H9 (cell line): ENCODE data around the gene ODAD3. TPM values are rescaled to one million over a fixed set of nuclear protein-coding genes. Genes with fewer than 3 reads are reported as not detected.

Source experiments
- DNase-seq: peaks from one replicate; pipeline ENCODE4 v3.0.0-alpha.2; 2017
- H2AFZ ChIP-seq: one replicate; pipeline ENCODE4 v1.6.1; 2013; ENCODE audit warnings: mild to moderate bottlenecking, low read length, control low read depth, moderate library complexity
- H2AK5ac ChIP-seq: 2 replicates; pipeline ENCODE4 v1.6.1; 2013; ENCODE audit warnings: low read length, control low read depth, mixed read lengths; ENCODE audit not compliant: insufficient read length
- H2BK120ac ChIP-seq: one replicate; pipeline ENCODE4 v1.6.1; 2013; ENCODE audit warnings: low read depth, mild to moderate bottlenecking, low read length, control low read depth, inconsistent platforms; ENCODE audit not compliant: poor library complexity, severe bottlenecking
- H2BK12ac ChIP-seq: 2 replicates; pipeline ENCODE4 v1.6.1; 2013; ENCODE audit warnings: low read length, control low read depth, mixed read lengths, low read depth; ENCODE audit not compliant: insufficient read length
- H2BK15ac ChIP-seq: 2 replicates; pipeline ENCODE4 v1.6.1; 2013; ENCODE audit warnings: low read depth, low read length, control low read depth
- H2BK20ac ChIP-seq: one replicate; pipeline ENCODE4 v1.6.1; 2013; ENCODE audit warnings: low read depth, mild to moderate bottlenecking, low read length, control low read depth, inconsistent platforms; ENCODE audit not compliant: poor library complexity, severe bottlenecking
- H2BK5ac ChIP-seq: 2 replicates; pipeline ENCODE4 v1.6.1; 2013; ENCODE audit warnings: low read length, control low read depth, mixed read lengths; ENCODE audit not compliant: insufficient read length
- H3K14ac ChIP-seq: 2 replicates; pipeline ENCODE4 v1.6.1; 2013; ENCODE audit warnings: low read length, control low read depth; ENCODE audit not compliant: insufficient read depth
- H3K18ac ChIP-seq: 2 replicates; pipeline ENCODE4 v1.6.1; 2013; ENCODE audit warnings: low read depth, mild to moderate bottlenecking, mixed read lengths, low read length, control low read depth; ENCODE audit not compliant: insufficient read length
- H3K23ac ChIP-seq: 2 replicates; pipeline ENCODE4 v1.6.1; 2013; ENCODE audit warnings: low read length, control low read depth, mixed read lengths, low read depth; ENCODE audit not compliant: insufficient read length
- H3K23me2 ChIP-seq: 2 replicates; pipeline ENCODE4 v1.6.1; 2013; ENCODE audit warnings: low read depth, mild to moderate bottlenecking, mixed read lengths, low read length, control low read depth; ENCODE audit not compliant: insufficient read length, poor library complexity, severe bottlenecking
- H3K27ac ChIP-seq: 2 replicates; pipeline ENCODE4 v1.5.1; 2013; ENCODE audit warnings: low read length, control low read depth, mixed read lengths, low read depth; ENCODE audit not compliant: insufficient read length
- H3K27me3 ChIP-seq: 2 replicates; pipeline ENCODE4 v1.6.1; 2013; ENCODE audit warnings: low read length, control low read depth, inconsistent platforms; ENCODE audit not compliant: insufficient read depth
- H3K4ac ChIP-seq: 2 replicates; pipeline ENCODE4 v1.6.1; 2013; ENCODE audit warnings: low read depth, mild to moderate bottlenecking, control low read depth, inconsistent platforms, low read length, moderate library complexity
- H3K4me1 ChIP-seq: 2 replicates; pipeline ENCODE4 v1.6.1; 2013; ENCODE audit warnings: low read length, control low read depth, inconsistent platforms; ENCODE audit not compliant: insufficient read depth
- H3K4me2 ChIP-seq: 2 replicates; pipeline ENCODE4 v1.6.1; 2013; ENCODE audit warnings: low read length, control low read depth, mixed read lengths; ENCODE audit not compliant: insufficient read length, insufficient read depth
- H3K56ac ChIP-seq: 2 replicates; pipeline ENCODE4 v1.6.1; 2013; ENCODE audit warnings: low read depth, mild to moderate bottlenecking, mixed read lengths, low read length, control low read depth; ENCODE audit not compliant: insufficient read length
- H3K79me1 ChIP-seq: 2 replicates; pipeline ENCODE4 v1.6.1; 2013; ENCODE audit warnings: low read depth, mild to moderate bottlenecking, moderate library complexity, low read length, control low read depth, inconsistent platforms; ENCODE audit not compliant: insufficient read depth, poor library complexity, severe bottlenecking
- H3K79me2 ChIP-seq: 2 replicates; pipeline ENCODE4 v1.6.1; 2013; ENCODE audit warnings: low read length, control low read depth, inconsistent platforms; ENCODE audit not compliant: insufficient read depth
- H3K9ac ChIP-seq: 2 replicates; pipeline ENCODE4 v1.6.1; 2013; ENCODE audit warnings: low read length, control low read depth, mixed read lengths; ENCODE audit not compliant: insufficient read length; ENCODE audit errors: extremely low read depth
- H3K9me3 ChIP-seq: one replicate; pipeline ENCODE4 v1.6.1; 2013; ENCODE audit warnings: low read depth, low read length, inconsistent platforms; ENCODE audit not compliant: control insufficient read depth
- H3T11ph ChIP-seq: one replicate; pipeline ENCODE4 v1.6.1; 2013; ENCODE audit warnings: mild to moderate bottlenecking, low read length, control low read depth, inconsistent platforms
- H4K20me1 ChIP-seq: one replicate; pipeline ENCODE4 v1.6.1; 2013; ENCODE audit not compliant: control insufficient read depth, insufficient read length, insufficient read depth
- H4K5ac ChIP-seq: 2 replicates; pipeline ENCODE4 v1.6.1; 2013; ENCODE audit warnings: low read depth, mild to moderate bottlenecking, mixed read lengths, low read length, control low read depth; ENCODE audit not compliant: insufficient read length
- H4K8ac ChIP-seq: replicated peaks from 2 replicates; pipeline ENCODE4 v1.6.1; 2013; ENCODE audit warnings: low read length, control low read depth, mixed read lengths, low read depth; ENCODE audit not compliant: insufficient read length
- H4K91ac ChIP-seq: 2 replicates; pipeline ENCODE4 v1.6.1; 2013; ENCODE audit warnings: low read depth, mild to moderate bottlenecking, moderate library complexity, mixed read lengths, low read length, control low read depth; ENCODE audit not compliant: insufficient read length
- H3K27ac Mint-ChIP-seq, 3 experiments: 2 replicates in 2 of 3; 3 replicates in 1 of 3; pipeline ENCODE4 v1.8.0; 2020 to 2021; ENCODE audit warnings: mixed read lengths in 3 of 3, mild to moderate bottlenecking in 1 of 3, moderate library complexity in 1 of 3
- H3K27me3 Mint-ChIP-seq: 2 replicates; pipeline ENCODE4 v1.8.0; 2021; ENCODE audit warnings: low read depth, mild to moderate bottlenecking, moderate library complexity, mixed read lengths
- H3K36me3 Mint-ChIP-seq, 3 experiments: 2 replicates in 2 of 3; 3 replicates in 1 of 3; pipeline ENCODE4 v1.8.0; 2020 to 2021; ENCODE audit warnings: low read depth in 3 of 3, mixed read lengths in 3 of 3; ENCODE audit not compliant: insufficient read depth in 1 of 3
- H3K4me1 Mint-ChIP-seq, 2 experiments: 2 replicates each; pipeline ENCODE4 v1.8.0; 2020; ENCODE audit warnings: mixed read lengths in 2 of 2
- H3K4me3 Mint-ChIP-seq, 2 experiments: 2 replicates in 1 of 2; 3 replicates in 1 of 2; pipeline ENCODE4 v1.8.0; 2020 to 2021; ENCODE audit warnings: mild to moderate bottlenecking in 2 of 2, mixed read lengths in 2 of 2, moderate library complexity in 1 of 2
- H3K9me3 Mint-ChIP-seq, 2 experiments: 2 replicates in 1 of 2; 3 replicates in 1 of 2; pipeline ENCODE4 v1.8.0; 2020; ENCODE audit warnings: mild to moderate bottlenecking in 2 of 2, mixed read lengths in 2 of 2, moderate library complexity in 1 of 2
- CTCF ChIP-seq: fragments of 200-600 bp; sonication (generic); conservative IDR thresholded peaks from 3 replicates; pipeline ENCODE4 v1.8.0; 2021; ENCODE audit warnings: antibody characterized with exemption, mild to moderate bottlenecking
- WGBS: extraction: QIAGEN DNeasy Blood & Tissue Kit; methylation state at CpG from one replicate; pipeline ENCODE4 v1.1.7; 2013; ENCODE audit warnings: missing lambda C conversion rate, low lambda C conversion rate, mixed read lengths; ENCODE audit not compliant: insufficient read length; ENCODE audit errors: extremely low coverage; 5-methylcytosine and 5-hydroxymethylcytosine counted together
- total RNA-seq: library from RNA; stranded (reverse); gene quantifications from 2 replicates; pipeline ENCODE4 v1.2.1, GENCODE V29; 2021

The ODAD3 gene
- total RNA-seq, 1 experiment from 2014 or later, result 2.5 TPM

DNA sequence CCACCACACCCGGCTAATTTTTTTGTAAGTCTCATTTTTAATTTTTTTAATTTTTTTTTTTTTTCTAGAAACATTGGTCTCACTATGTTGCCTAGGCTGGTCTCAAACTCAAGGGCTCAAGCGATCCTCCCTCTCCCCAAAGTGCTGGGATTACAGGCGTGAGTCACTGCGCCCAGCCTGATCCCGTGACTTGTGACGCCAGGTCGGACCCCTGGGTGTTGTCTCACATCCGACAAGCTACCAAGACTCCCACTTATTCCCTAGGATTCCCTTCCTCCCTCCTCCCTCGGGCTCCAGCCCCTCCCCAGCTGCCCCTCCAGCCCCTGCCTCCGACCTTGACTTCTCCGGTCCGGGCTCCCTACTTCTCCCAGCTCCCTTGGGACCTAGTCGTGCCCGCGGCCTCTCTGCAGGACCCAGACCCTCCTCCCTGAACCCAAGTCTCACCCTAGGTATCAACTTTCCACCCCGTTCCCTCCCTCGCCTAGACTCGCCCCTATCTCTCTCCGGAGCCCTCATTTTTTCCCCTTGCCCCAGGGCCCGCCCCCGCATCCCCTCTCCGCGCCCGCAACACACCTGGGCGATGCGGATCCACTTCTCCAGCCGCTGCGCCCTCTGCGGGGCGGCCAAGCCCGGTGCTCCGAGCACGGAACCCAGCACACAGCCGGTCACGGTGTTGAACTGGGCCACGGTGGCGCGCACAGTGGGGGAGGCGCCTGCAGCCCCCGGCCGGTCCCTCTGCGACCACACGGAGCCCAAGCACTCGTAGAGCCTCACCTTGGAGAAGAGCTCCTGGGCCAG lies 28.9 kb downstream of the ODAD3 start:
- H3K14ac ChIP-seq, result no peak overlapping the region
- no peak overlapping the region for H2BK5ac ChIP-seq
- WGBS, result no CpG with 5 or more reads among the region's 44 CpGs
- no peak overlapping the region for H3K18ac ChIP-seq
- H3K9ac ChIP-seq, result no peak overlapping the region
- no peaks in the 10 kb centered on the region for H3K27me3 ChIP-seq
- no peak overlapping the region for H4K5ac ChIP-seq
- no peak overlapping the region for H3K4me2 ChIP-seq
- TF ChIP-seq CTCF, result peak; percentile 45; the same call in 1 of the 3 replicates
- no peak overlapping the region for H3K27ac ChIP-seq
- H2AK5ac ChIP-seq, result no peak overlapping the region
- peak; percentile 79 for DNase-seq
- H4K20me1 ChIP-seq, result no peaks in the 10 kb centered on the region
- H3K79me1 ChIP-seq, result no peaks in the 10 kb centered on the region
- H3K79me2 ChIP-seq, result no peaks in the 10 kb centered on the region
- no peaks in the 10 kb centered on the region for H3K23me2 ChIP-seq
- H3K27me3 Mint-ChIP-seq, result no peaks in the 10 kb centered on the region
- no peak overlapping the region for H4K8ac ChIP-seq
- peak overlapping the region in 1 of 2 experiments; percentile 61; a peak in 1 of 5 replicates for H3K4me3 Mint-ChIP-seq
- no peak overlapping the region for H3K56ac ChIP-seq
- peaks cover 2 to 6% of the 10 kb centered on the region in 2 experiments; a peak in 1 of 4 replicates for H3K4me1 Mint-ChIP-seq
- H3K23ac ChIP-seq, result no peak overlapping the region
- H2AFZ ChIP-seq, result no peak overlapping the region
- no peak overlapping the region for H3K4ac ChIP-seq
- H2BK20ac ChIP-seq, result no peak overlapping the region
- H3K36me3 Mint-ChIP-seq, result peaks cover 9 to 50% (median 36%) of the 10 kb centered on the region in 3 experiments; a peak in 6 of 7 replicates
- no peaks in the 10 kb centered on the region for H3K4me1 ChIP-seq
- H2BK15ac ChIP-seq, result no peak overlapping the region
- no peaks in the 10 kb centered on the region for H3K9me3 ChIP-seq
- H3K9me3 Mint-ChIP-seq, result no peaks in the 10 kb centered on the region
- H2BK12ac ChIP-seq, result no peak overlapping the region
- H4K91ac ChIP-seq, result no peak overlapping the region
- no peak overlapping the region for H3T11ph ChIP-seq
- no peak overlapping the region for H2BK120ac ChIP-seq
- H3K27ac Mint-ChIP-seq, result peak overlapping the region in 1 of 3 experiments; percentile 70; a peak in 1 of 7 replicates
